ENCODE measurements around the gene BAIAP3. TPM values are rescaled to one million over a fixed set of nuclear protein-coding genes. Genes with fewer than 3 reads are reported as not detected.

The BAIAP3 gene
- total RNA-seq, 4 donors from 2014 or later, result 1.3 to 4.2 (median 2.3) TPM

DNA sequence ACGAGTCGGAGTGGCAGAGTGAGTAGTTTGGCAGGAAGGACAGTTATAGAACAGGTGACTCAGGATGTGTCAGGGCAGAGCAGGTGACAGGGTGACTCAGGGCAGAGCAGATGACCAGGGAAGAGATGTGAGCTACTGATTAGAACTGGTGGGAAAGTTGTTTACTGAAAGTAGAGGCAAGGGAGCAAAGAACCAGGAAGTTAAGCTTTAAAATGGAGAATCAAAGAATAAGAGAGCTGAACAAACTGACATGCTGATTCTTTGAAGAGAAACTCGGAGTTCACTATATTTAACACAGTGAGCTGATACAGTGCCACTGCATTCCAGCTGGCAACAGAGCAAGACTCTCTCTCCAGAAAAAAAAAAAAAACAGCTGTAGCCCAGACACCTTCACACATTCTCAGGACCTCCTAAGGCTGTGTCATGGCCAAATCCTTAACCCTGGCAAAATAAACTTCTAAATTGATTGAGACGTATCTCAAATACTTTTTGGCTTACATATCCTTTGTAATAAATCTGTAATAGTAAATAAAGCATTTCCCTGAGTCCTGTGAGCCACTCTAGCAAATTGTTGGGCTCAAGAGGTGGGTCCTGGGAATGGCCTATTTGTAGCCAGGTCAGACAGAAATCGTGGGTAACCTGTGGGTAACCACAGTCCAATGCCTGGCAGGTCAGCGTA lies 36.3 kb upstream of the BAIAP3 start:
- TF ChIP-seq EP300 (IDR thresholded peaks at IDR 0.05) (no peak), POLR2A (IDR thresholded peaks at IDR 0.05; ENCODE audit: low read depth) (no peak), POLR2AphosphoS5 (IDR thresholded peaks at IDR 0.05) (no peak)
- TF ChIP-seq, protein P1, sequence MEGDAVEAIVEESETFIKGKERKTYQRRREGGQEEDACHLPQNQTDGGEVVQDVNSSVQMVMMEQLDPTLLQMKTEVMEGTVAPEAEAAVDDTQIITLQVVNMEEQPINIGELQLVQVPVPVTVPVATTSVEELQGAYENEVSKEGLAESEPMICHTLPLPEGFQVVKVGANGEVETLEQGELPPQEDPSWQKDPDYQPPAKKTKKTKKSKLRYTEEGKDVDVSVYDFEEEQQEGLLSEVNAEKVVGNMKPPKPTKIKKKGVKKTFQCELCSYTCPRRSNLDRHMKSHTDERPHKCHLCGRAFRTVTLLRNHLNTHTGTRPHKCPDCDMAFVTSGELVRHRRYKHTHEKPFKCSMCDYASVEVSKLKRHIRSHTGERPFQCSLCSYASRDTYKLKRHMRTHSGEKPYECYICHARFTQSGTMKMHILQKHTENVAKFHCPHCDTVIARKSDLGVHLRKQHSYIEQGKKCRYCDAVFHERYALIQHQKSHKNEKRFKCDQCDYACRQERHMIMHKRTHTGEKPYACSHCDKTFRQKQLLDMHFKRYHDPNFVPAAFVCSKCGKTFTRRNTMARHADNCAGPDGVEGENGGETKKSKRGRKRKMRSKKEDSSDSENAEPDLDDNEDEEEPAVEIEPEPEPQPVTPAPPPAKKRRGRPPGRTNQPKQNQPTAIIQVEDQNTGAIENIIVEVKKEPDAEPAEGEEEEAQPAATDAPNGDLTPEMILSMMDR (IDR thresholded peaks at IDR 0.05), result no peak
- intact Hi-C loops (cut with DNase I), result no loop called here

DNA sequence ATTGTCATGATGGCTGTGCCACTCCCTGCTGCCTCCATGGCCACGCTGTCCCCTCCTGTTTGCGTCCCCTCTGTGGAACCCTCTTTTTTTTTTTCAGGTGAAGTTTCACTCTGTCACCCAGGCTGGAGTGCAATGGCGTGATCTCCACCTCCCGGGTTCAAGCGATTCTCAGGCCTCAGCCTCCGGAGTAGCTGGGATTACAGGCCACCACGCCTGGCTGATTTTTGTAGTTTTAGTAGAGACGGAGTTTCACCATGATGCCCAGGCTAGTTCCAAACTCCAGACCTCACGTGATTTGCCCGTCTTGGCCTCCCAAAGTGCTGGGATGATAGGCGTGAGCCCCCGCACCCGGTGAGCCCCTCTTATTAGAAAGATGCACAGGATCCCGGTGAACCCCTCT lies 35.0 kb upstream of the BAIAP3 start:
- DNase-seq (ENCODE audit: extremely low spot score), result no peak
- Histone ChIP-seq H3K9me3 (no peaks in the 10 kb centered on the region), H3K27me3 (peaks cover 0 to 71% (median 19%) of the 10 kb centered on the region in 4 donors), H3K36me3 (no peaks in the 10 kb centered on the region), H3K4me3 (no peak overlapping the region), H3K27ac (replicated peaks in 1 of 4) (no peak overlapping the region), H3K4me1 (peaks cover 7 to 20% (median 16%) of the 10 kb centered on the region in 4 donors)
- TF ChIP-seq POLR2A (IDR thresholded peaks at IDR 0.05; ENCODE audit: low read depth) (no peak), EP300 (IDR thresholded peaks at IDR 0.05) (no peak)
- intact Hi-C loops (cut with DNase I), result no loop called here
- WGBS, result 91% methylated on average over 14 of the region's 14 CpGs

More for the DNA sequence above, 36.3 kb upstream of the BAIAP3 start:
- H3K4me1 ChIP-seq, result peaks cover 7 to 20% (median 16%) of the 10 kb centered on the region in 4 donors
- WGBS, result 45% methylated on average over 6 of the region's 6 CpGs
- no peak for DNase-seq (ENCODE audit: extremely low spot score)
- no peaks in the 10 kb centered on the region for H3K36me3 ChIP-seq
- H3K27ac ChIP-seq (replicated peaks in 1 of 4), result no peak overlapping the region
- H3K4me3 ChIP-seq, result no peak overlapping the region
- H3K27me3 ChIP-seq, result peaks cover 0 to 69% (median 19%) of the 10 kb centered on the region in 4 donors
- H3K9me3 ChIP-seq, result no peaks in the 10 kb centered on the region

DNA sequence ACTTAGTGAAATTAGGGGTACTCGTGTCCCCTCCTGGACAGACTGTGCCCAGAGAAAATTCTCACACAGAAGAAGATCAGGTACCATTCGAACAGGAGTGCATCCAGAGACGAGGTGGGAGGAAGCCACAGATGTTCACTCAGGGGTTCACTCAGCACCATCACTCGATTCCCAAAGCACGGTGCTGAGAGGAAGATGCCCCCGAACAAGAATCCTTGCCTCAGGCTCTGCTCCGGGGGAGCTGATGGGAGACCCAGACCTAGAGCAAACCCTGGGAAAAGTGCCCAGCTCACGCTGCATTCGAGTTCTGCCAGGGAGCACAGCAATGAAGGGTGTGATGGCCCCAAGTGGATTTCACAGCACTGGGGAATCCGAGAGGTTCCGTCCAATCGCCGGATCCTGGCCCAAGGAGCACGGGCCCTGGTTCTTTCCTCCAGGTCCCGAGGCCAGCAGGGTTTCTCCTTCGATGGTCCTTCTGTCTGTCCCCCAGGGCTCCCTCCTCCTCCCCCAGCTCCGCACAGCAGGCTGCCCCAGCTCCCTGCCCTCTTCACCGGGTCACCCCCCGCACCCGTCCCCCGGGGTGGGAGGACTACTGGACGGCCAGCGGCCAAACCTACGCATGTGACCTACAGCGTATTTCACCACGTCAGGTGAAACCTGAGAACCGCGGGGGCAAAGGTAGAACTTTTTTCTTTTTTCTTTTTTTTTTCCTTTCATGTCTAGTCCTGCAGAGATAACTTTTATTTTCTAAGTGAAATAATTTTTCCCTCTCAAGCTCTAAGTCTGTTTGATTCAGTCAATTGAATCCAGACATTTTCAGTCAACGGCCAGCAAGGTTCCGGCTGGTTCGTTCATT lies 34.2 kb upstream of the BAIAP3 start:
- intact Hi-C loops (cut with DNase I), result no loop called here
- Histone ChIP-seq H3K27ac (replicated peaks in 1 of 4) (no peak overlapping the region), H3K36me3 (no peaks in the 10 kb centered on the region), H3K4me3 (no peak overlapping the region), H3K4me1 (peaks cover 7 to 20% (median 16%) of the 10 kb centered on the region in 4 donors), H3K27me3 (peaks cover 0 to 71% (median 20%) of the 10 kb centered on the region in 4 donors), H3K9me3 (no peaks in the 10 kb centered on the region)
- DNase-seq (ENCODE audit: extremely low spot score), result no peak
- TF ChIP-seq POLR2AphosphoS5 (IDR thresholded peaks at IDR 0.05), result no peak
- TF ChIP-seq, protein P1 (IDR thresholded peaks at IDR 0.05), result no peak
- TF ChIP-seq POLR2A (IDR thresholded peaks at IDR 0.05; ENCODE audit: low read depth), result no peak
- TF ChIP-seq EP300 (IDR thresholded peaks at IDR 0.05), result no peak
- WGBS, result 70% methylated on average over 28 of the region's 31 CpGs

DNA sequence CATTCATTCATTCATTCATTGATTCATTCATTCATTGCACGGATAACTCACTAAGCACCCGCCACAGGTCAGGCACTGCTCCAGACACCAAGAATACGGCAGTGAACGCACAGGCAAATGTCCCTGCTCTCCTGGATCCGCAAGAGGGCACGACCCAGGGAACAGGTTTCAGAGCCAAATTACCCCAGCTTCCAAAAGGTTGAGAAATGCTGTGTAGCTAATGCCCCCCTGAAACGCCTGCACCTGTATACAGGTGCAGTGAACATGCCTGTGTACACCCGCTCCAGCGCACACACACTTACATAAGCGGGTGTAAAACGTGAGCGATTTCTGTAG lies 33.6 kb upstream of the BAIAP3 start:
- H3K9me3 ChIP-seq, result no peaks in the 10 kb centered on the region
- no peak for DNase-seq (ENCODE audit: extremely low spot score)
- peaks cover 7 to 20% (median 16%) of the 10 kb centered on the region in 4 donors for H3K4me1 ChIP-seq
- no peak overlapping the region for H3K27ac ChIP-seq (replicated peaks in 1 of 4)
- no peaks in the 10 kb centered on the region for H3K36me3 ChIP-seq
- TF ChIP-seq POLR2AphosphoS5 (IDR thresholded peaks at IDR 0.05), result no peak
- no peak for TF ChIP-seq EP300 (IDR thresholded peaks at IDR 0.05)
- no peak for TF ChIP-seq POLR2A (IDR thresholded peaks at IDR 0.05; ENCODE audit: low read depth)
- TF ChIP-seq, protein P1 (IDR thresholded peaks at IDR 0.05), result no peak
- H3K4me3 ChIP-seq, result no peak overlapping the region
- peaks cover 0 to 68% (median 20%) of the 10 kb centered on the region in 4 donors for H3K27me3 ChIP-seq
- 81% methylated on average over 12 of the region's 12 CpGs for WGBS
- intact Hi-C loops (cut with DNase I), result no loop called here

Data from esophagus muscularis mucosa (tissue), 4 donors.